Measurements from ENCODE around the gene SENP3. TPM values are rescaled to one million over a fixed set of nuclear protein-coding genes. Genes with fewer than 3 reads are reported as not detected.
A peak's percentile ranks its signal among the peaks of the same experiment; 100 is the strongest.

Gene SENP3
- total and polyA plus RNA-seq, 2 of the 13 experiments (the other 11 are each of a cell fraction or from before 2014, with no cell fraction given), result 55.8 to 75.4 TPM

GRCh38 chr17:7572588-7573323 is 11.0 kb downstream of the SENP3 start (continued):
- no peak for TF ChIP-seq NCOA5 (CRISPR knock-in tag; IDR thresholded peaks at IDR 0.05)
- TF ChIP-seq CBX2 (IDR thresholded peaks at IDR 0.05; ENCODE audit: low read depth, low read length), result no peak
- TF ChIP-seq CBX2 (CRISPR knock-in tag; IDR thresholded peaks at IDR 0.05; ENCODE audit: low read depth), result no peak
- TF ChIP-seq ZNF607 (CRISPR knock-in tag; IDR thresholded peaks at IDR 0.05; ENCODE audit: borderline replicate concordance), result peak; percentile 65; the same call in 1 of the 2 replicates
- TF ChIP-seq ZNF530 (CRISPR knock-in tag; IDR thresholded peaks at IDR 0.05; ENCODE audit: low read depth), result no peak
- TF ChIP-seq POLR2AphosphoS2 (IDR thresholded peaks at IDR 0.05; ENCODE audit: low read depth, low read length), result peak; percentile 98
- peak; percentile 99 for TF ChIP-seq NFYB (CRISPR knock-in tag; IDR thresholded peaks at IDR 0.05)
- TF ChIP-seq RXRB (CRISPR knock-in tag; IDR thresholded peaks at IDR 0.05; ENCODE audit: borderline replicate concordance), result no peak; the same call in 1 of the 2 replicates
- TF ChIP-seq ZNF703 (CRISPR knock-in tag; IDR thresholded peaks at IDR 0.05; ENCODE audit: borderline replicate concordance), result no peak
- TF ChIP-seq ZSCAN20 (CRISPR knock-in tag; IDR thresholded peaks at IDR 0.05; ENCODE audit: borderline replicate concordance), result no peak
- TF ChIP-seq ZXDC (CRISPR knock-in tag; IDR thresholded peaks at IDR 0.05), result no peak
- no peak for TF ChIP-seq ZNF792 (CRISPR knock-in tag; IDR thresholded peaks at IDR 0.05)
- no peak for TF ChIP-seq ZNF33A (CRISPR knock-in tag; IDR thresholded peaks at IDR 0.05; ENCODE audit: borderline replicate concordance)
- no peak; the same call in 1 of the 2 replicates for TF ChIP-seq FOXC1 (CRISPR knock-in tag; IDR thresholded peaks at IDR 0.05; ENCODE audit: borderline replicate concordance)
- TF ChIP-seq ZNF850 (CRISPR knock-in tag; conservative IDR thresholded peaks at IDR 0.05), result no peak
- no peak for TF ChIP-seq CCDC6 (CRISPR knock-in tag; IDR thresholded peaks at IDR 0.05)
- no peak for TF ChIP-seq ZNF512 (CRISPR knock-in tag; IDR thresholded peaks at IDR 0.05)
- no peak for TF ChIP-seq ZNF878 (CRISPR knock-in tag; IDR thresholded peaks at IDR 0.05)
- TF ChIP-seq TRIM22 (IDR thresholded peaks at IDR 0.05), result no peak
- TF ChIP-seq ZNF576 (CRISPR knock-in tag; IDR thresholded peaks at IDR 0.05), result no peak; the same call in none of the 2 replicates
- no peak for TF ChIP-seq ZNF180 (CRISPR knock-in tag; IDR thresholded peaks at IDR 0.05; ENCODE audit: borderline replicate concordance, low read depth)
- 0 out of 2 replicates have a peak, but pooled peaks have one; percentile 13 for TF ChIP-seq ZIK1 (CRISPR knock-in tag; IDR thresholded peaks at IDR 0.05; ENCODE audit: borderline replicate concordance, low read depth)
- TF ChIP-seq KLF16 (CRISPR knock-in tag; IDR thresholded peaks at IDR 0.05), result no peak
- no peak for TF ChIP-seq ZNF549 (CRISPR knock-in tag; IDR thresholded peaks at IDR 0.05)
